Activated B cell treated with CpG ODN at 0.5 μM for 24 hours (primary cell): ENCODE data around the gene ARPP19. TPM values are rescaled to one million over a fixed set of nuclear protein-coding genes. Genes with fewer than 3 reads are reported as not detected.
A peak's percentile ranks its signal among the peaks of the same experiment; 100 is the strongest.

ENCODE experiments used
- ATAC-seq: fragments of 200-7000 bp; cut with Tn5 transposase; one replicate; pipeline ENCODE4 v1.10.0; 2021; ENCODE audit warnings: low read depth, mild to moderate bottlenecking, moderate library complexity
- CTCF ChIA-PET: fragments of 350-600 bp; sonication (Branson Sonifier 250); formaldehyde crosslinking; loops from one replicate; lab custom pipeline; 2021; ENCODE audit warnings: antibody characterized with exemption; lab: Charles Lee
- POLR2A ChIA-PET: fragments of 350-600 bp; sonication (Branson Sonifier 250); formaldehyde crosslinking; loops from one replicate; lab custom pipeline; 2021; ENCODE audit warnings: antibody characterized with exemption; lab: Charles Lee
- DNase-seq: peaks from one replicate; pipeline ENCODE4 v3.0.0; 2022
- H3K27ac Mint-ChIP-seq: one replicate; pipeline ENCODE4 v1.8.0; 2020; ENCODE audit warnings: mixed read lengths
- H3K27me3 Mint-ChIP-seq: one replicate; pipeline ENCODE4 v1.8.0; 2021; ENCODE audit warnings: mixed read lengths
- H3K36me3 Mint-ChIP-seq: one replicate; pipeline ENCODE4 v1.8.0; 2021; ENCODE audit warnings: low read depth, mixed read lengths
- H3K4me1 Mint-ChIP-seq: one replicate; pipeline ENCODE4 v1.8.0; 2021; ENCODE audit warnings: mixed read lengths
- H3K4me3 Mint-ChIP-seq: one replicate; pipeline ENCODE4 v1.8.0; 2020; ENCODE audit warnings: mild to moderate bottlenecking, mixed read lengths
- H3K9me3 Mint-ChIP-seq: one replicate; pipeline ENCODE4 v1.8.0; 2020; ENCODE audit warnings: mixed read lengths
- CTCF ChIP-seq: fragments of 200-600 bp; IDR thresholded peaks from one replicate; pipeline ENCODE4 v1.8.0; 2022; ENCODE audit warnings: antibody characterized with exemption, mild to moderate bottlenecking
- intact Hi-C: fragments of 100-400 bp; cut with micrococcal nuclease; formaldehyde crosslinking; loops from one replicate; pipeline ENCODE4 v1.15.1; 2024
- total RNA-seq: library from RNA; stranded (reverse); gene quantifications from 2 replicates; pipeline ENCODE4 v1.2.3, GENCODE V29; 2022

The ARPP19 gene
- total RNA-seq, 1 donor from 2014 or later = 153 TPM

DNA sequence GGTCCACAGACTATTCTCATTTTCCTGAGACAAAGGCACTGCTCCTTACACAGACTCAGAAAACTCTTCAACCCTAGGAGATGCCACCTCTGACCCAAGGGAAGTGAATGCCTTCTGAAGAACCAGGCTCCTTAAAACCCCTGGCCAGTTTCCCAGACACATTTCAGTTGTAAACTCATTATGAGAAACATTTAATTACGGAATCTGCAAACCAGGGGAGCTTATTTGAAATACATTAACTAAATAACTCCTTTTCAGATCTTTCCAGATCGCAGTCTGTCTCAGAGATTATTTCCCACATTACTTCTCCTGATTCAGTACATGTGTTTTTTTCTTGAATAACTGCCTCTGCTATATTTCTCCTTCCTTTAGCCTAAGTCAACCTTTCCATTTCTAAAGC lies 57.7 kb downstream of the ARPP19 start:
- intact Hi-C loops = no loop called here
- DNase-seq = no peak
- Mint-ChIP-seq H3K27me3 (no peaks in the 10 kb centered on the region), H3K4me3 (no peak overlapping the region), H3K9me3 (no peaks in the 10 kb centered on the region), H3K4me1 (peaks cover 36% of the 10 kb centered on the region), H3K36me3 (no peaks in the 10 kb centered on the region), H3K27ac (no peak overlapping the region)
- no peak for ATAC-seq
- TF ChIP-seq CTCF = no peak
- ChIA-PET CTCF (no interaction called here), POLR2A (interaction anchor here (1.2 kb wide), 1 partner anchor 13 kb away, joined by 4 read pairs; no protein-coding TSS in a partner anchor)

DNA sequence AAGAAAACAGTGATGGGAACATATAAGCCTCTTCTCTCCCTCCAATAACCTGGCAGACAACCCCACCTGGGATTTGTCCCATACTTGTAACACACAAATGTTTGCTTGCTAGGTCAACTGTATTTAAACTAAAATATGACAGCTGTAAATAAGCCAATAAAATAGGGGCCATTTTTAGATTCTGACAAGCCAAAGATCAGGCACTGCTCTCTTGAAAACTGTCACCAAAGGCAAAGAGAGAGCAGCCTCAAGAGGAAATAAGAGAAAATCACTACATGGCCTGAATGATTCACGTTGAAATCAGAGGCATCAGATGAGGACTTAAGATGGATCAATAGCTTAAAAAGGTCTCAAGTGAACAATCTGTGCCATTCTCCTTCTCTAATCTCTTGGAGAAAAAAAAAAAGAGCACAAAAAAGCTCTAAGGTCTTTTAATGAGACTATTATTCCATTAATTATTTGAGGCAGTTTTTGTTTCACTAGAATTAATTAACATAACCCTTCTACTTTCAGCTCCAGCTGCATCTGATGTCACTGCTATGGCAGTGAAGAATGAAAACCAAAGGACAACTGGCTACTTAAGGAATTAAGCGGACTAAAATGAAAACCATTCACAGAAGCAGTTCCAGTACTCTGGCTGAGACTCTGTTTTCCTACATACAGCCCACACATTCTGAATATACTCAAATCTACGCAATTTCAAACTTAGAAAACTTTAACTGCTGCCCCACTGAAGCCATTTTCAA lies 59.2 kb downstream of the ARPP19 start:
- Mint-ChIP-seq H3K4me1 (peaks cover 45% of the 10 kb centered on the region), H3K36me3 (no peaks in the 10 kb centered on the region), H3K27ac (peak overlapping the region; percentile 41), H3K27me3 (no peaks in the 10 kb centered on the region), H3K4me3 (no peak overlapping the region), H3K9me3 (no peaks in the 10 kb centered on the region)
- POLR2A ChIA-PET = interaction anchor here (1.1 kb wide), 1 partner anchor 201 kb away, joined by 3 read pairs; no protein-coding TSS in a partner anchor
- TF ChIP-seq CTCF = no peak
- intact Hi-C loops = no loop called here
- ATAC-seq (no peak), DNase-seq (no peak)
- CTCF ChIA-PET = no interaction called here

DNA sequence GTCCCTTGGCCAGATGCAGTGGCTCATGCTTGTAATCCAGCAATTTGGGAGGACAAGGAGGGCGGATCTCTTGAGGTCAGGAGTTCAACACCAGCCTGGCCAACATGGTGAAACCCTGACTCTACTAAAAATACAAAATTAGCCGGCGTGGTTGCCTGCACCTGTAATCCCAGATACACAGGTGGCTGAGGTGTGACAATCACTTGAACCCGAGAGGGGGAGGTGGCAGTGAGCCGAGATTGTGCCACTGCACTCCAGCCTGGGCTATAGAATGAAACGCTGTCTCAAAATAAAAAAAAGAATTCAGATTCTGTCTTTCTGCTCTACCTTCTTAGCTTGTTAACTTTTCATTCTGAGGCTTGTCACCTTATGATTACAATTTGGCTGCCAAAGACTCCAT lies 62.3 kb downstream of the ARPP19 start:
- intact Hi-C loops = no loop called here
- CTCF ChIA-PET = no interaction called here
- Mint-ChIP-seq H3K9me3 (no peaks in the 10 kb centered on the region), H3K27me3 (no peaks in the 10 kb centered on the region), H3K36me3 (no peaks in the 10 kb centered on the region), H3K4me3 (no peak overlapping the region), H3K27ac (no peak overlapping the region), H3K4me1 (peaks cover 63% of the 10 kb centered on the region)
- no peak for TF ChIP-seq CTCF
- POLR2A ChIA-PET = interaction anchor here (0.5 to 1.2 kb wide), 2 partner anchors 8 to 197 kb away, joined by 3 to 4 read pairs; no protein-coding TSS in a partner anchor
- DNase-seq (no peak), ATAC-seq (no peak)

GRCh38 chr15:52505151-52505550 lies 63.7 kb downstream of the ARPP19 start:
- no peaks in the 10 kb centered on the region for H3K9me3 Mint-ChIP-seq
- H3K36me3 Mint-ChIP-seq = no peaks in the 10 kb centered on the region
- TF ChIP-seq CTCF = no peak
- no peaks in the 10 kb centered on the region for H3K27me3 Mint-ChIP-seq
- DNase-seq = no peak
- POLR2A ChIA-PET = no interaction called here
- CTCF ChIA-PET = no interaction called here
- intact Hi-C loops = no loop called here
- H3K27ac Mint-ChIP-seq = no peak overlapping the region
- peaks cover 53% of the 10 kb centered on the region for H3K4me1 Mint-ChIP-seq
- H3K4me3 Mint-ChIP-seq = no peak overlapping the region
- no peak for ATAC-seq

DNA sequence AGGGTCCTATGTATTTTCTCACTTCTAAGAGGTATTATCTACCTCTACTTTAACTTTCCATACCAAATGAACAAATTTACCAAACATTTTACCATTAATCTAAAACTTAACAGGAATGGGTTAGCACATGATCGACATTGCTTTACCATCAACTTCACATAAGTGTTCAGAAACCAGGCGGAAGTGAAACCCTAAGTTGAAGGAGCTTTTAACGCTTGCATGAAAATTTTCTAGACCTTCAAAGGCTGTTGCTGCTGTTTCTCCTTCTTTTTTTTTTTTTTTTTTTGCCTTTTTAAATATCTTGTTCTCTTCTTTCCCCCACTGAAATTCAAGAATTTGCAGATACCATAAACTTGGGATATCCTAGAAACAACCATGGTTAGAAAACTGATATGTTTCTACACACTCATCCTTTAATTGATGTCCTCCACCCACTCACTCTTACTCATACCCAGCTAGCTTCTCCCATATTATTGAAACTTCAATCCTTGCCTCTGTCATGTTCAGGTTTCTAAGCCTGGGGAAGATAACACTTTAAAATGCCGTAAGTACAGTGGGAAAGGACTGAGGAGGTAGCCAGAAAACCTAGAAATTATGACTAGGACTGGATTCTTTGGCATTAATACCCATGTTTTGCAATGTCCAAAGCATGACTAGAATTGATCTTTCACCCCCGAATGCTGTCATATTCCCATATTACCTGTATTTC lies 64.9 kb downstream of the ARPP19 start:
- POLR2A ChIA-PET = interaction anchor here (0.6 to 2.0 kb wide), 7 partner anchors 22 to 298 kb away, joined by 3 to 9 read pairs (median 6); partner anchors contain the start of genes ARPP19 and MYO5A
- H3K4me3 Mint-ChIP-seq = peak overlapping the region; percentile 55
- no peak for TF ChIP-seq CTCF
- H3K9me3 Mint-ChIP-seq = no peaks in the 10 kb centered on the region
- H3K4me1 Mint-ChIP-seq = peaks cover 44% of the 10 kb centered on the region
- H3K36me3 Mint-ChIP-seq = no peaks in the 10 kb centered on the region
- H3K27me3 Mint-ChIP-seq = no peaks in the 10 kb centered on the region
- DNase-seq (no peak), ATAC-seq (peak; percentile 94)
- H3K27ac Mint-ChIP-seq = peak overlapping the region; percentile 90
- intact Hi-C loops = loop anchor here (1.0 to 2.0 kb wide), 3 partner anchors 21 to 38 kb away; no protein-coding TSS in a partner anchor
- CTCF ChIA-PET = interaction anchor here (0.9 to 1.1 kb wide), 2 partner anchors 22 to 38 kb away, joined by 3 to 6 read pairs; no protein-coding TSS in a partner anchor
